Upper lobe of left lung (tissue), 4 donors: ENCODE measurements around the gene KHNYN.

Experiments
- CTCF ChIP-seq, 6 experiments: fragments of 450-650 bp in 4 of 6; fragments of 200-600 bp in 2 of 6; sonication (generic) in 2 of 6; IDR thresholded peaks; one replicate each; pipeline ENCODE4 v1.5.1; 2016 to 2019; ENCODE audit warnings: antibody characterized with exemption in 6 of 6
- EP300 ChIP-seq, 4 donors: sonication (generic); formaldehyde crosslinking; IDR thresholded peaks; one replicate each; pipeline ENCODE4 v1.5.1; 2017; ENCODE audit warnings: antibody characterized with exemption in 4 of 4, control low read depth in 2 of 4
- POLR2A ChIP-seq, 4 donors: fragments of 450-650 bp; IDR thresholded peaks; one replicate each; pipeline ENCODE4 v1.5.1; 2016 to 2017; ENCODE audit warnings: antibody characterized with exemption in 4 of 4, mild to moderate bottlenecking in 2 of 4
- POLR2AphosphoS5 ChIP-seq, 2 donors: sonication (generic); formaldehyde crosslinking; IDR thresholded peaks; one replicate each; pipeline ENCODE4 v1.5.1; 2017; ENCODE audit warnings: antibody characterized with exemption in 2 of 2

GRCh38 chr14:24398653-24399446, 30.9 kb upstream of the KHNYN start, which contains the start of gene NYNRIN:
- peak in 1 of 2 donors; percentile 37 for TF ChIP-seq POLR2AphosphoS5 (IDR thresholded peaks at IDR 0.05)
- no peak for TF ChIP-seq CTCF (IDR thresholded peaks at IDR 0.05)
- no peak for TF ChIP-seq POLR2A (IDR thresholded peaks at IDR 0.05)
- no peak for TF ChIP-seq EP300 (IDR thresholded peaks at IDR 0.05)
